Measurements from ENCODE around the gene PREX1. TPM values are rescaled to one million over a fixed set of nuclear protein-coding genes. Genes with fewer than 3 reads are reported as not detected.

Gene PREX1
- total RNA-seq, 1 donor from 2014 or later = 248 TPM

DNA sequence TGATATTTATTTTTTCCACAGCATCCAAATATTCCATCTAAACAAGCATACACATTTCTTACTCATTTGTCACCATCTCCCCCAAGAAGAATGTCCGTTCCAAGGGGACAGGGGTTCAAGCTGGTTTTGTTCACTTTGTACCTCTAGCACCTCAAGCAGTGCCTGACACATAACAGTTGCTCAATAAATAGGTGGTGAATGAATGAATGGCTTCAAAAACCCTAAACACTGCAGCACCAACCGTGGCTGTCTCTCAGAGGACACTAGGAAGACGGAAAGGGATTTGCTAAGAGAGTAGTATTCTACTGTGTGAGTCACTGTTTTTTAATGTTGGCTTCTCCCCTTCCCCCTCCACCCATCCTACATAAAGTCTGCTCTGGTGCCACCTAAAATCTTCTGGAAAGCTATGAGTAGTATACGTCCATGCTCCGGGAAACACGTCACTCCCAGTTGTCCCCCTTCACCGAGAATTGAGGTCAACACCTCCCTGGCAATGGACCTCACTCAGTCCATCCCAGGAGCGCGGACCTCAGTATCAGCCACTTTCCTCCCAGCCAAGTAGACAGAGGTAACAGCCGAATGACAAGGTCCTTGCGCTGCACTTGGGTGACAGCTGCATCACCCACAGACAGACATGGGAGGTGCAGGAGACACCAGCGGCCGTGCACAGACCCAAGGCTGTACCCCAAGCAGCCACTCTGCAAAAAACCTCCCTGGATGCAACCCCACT is 107.4 kb downstream of the PREX1 start:
- DNase-seq (ENCODE audit: low spot score) = no peak
- peak overlapping the region; percentile 25 for H3K27ac Mint-ChIP-seq (ENCODE audit: unreplicated experiment)
- H3K36me3 Mint-ChIP-seq (ENCODE audit: low read depth, unreplicated experiment) = peaks cover 51% of the 10 kb centered on the region
- TF ChIP-seq CTCF (IDR thresholded peaks at IDR 0.05; ENCODE audit: unreplicated experiment) = no peak
- H3K9me3 Mint-ChIP-seq (ENCODE audit: unreplicated experiment) = no peaks in the 10 kb centered on the region
- peaks cover 26% of the 10 kb centered on the region for H3K27me3 Mint-ChIP-seq (ENCODE audit: unreplicated experiment)
- H3K4me1 Mint-ChIP-seq (ENCODE audit: unreplicated experiment) = peaks cover 47% of the 10 kb centered on the region
- H3K4me3 Mint-ChIP-seq (ENCODE audit: unreplicated experiment) = peak overlapping the region; percentile 5

DNA sequence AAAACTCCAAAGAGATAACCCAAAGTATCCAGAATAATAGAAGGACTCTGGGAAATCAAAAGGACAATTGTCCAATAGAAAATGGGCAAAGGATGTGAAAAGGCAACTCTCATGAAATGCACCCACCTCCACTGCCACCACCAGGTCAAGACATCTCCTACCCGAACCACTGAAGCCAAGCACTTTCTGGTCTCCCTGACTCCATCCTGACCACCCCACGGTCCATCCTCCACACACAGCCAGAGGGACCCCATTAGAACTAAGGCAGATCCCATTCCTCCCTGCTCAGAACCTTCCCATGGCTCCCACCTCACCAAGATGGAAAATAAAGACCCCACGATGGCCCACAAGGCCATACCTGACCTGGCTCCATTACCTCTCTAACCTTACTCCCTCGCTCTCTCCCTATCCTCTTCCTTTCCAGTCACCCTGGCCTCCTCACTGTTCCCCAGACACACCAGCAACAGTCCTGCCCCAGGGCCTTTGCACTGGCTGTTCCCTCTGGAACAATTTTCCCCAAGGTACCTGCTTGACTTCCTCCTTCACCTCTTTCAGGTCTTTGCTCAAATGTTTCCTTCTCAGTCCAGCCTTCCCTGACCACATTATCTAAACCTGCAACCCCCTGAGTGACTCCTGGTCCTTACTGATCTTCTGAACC is 108.1 kb downstream of the PREX1 start:
- H3K4me1 Mint-ChIP-seq (ENCODE audit: unreplicated experiment) = peaks cover 47% of the 10 kb centered on the region
- TF ChIP-seq CTCF (IDR thresholded peaks at IDR 0.05; ENCODE audit: unreplicated experiment) = no peak
- H3K9me3 Mint-ChIP-seq (ENCODE audit: unreplicated experiment) = no peaks in the 10 kb centered on the region
- H3K36me3 Mint-ChIP-seq (ENCODE audit: low read depth, unreplicated experiment) = peaks cover 52% of the 10 kb centered on the region
- peak overlapping the region; percentile 5 for H3K4me3 Mint-ChIP-seq (ENCODE audit: unreplicated experiment)
- H3K27ac Mint-ChIP-seq (ENCODE audit: unreplicated experiment) = peak overlapping the region; percentile 25
- no peak for DNase-seq (ENCODE audit: low spot score)
- H3K27me3 Mint-ChIP-seq (ENCODE audit: unreplicated experiment) = peaks cover 26% of the 10 kb centered on the region

GRCh38 chr20:48718786-48719578 is 108.8 kb downstream of the PREX1 start:
- Mint-ChIP-seq H3K36me3 (ENCODE audit: low read depth, unreplicated experiment) (peaks cover 49% of the 10 kb centered on the region), H3K9me3 (ENCODE audit: unreplicated experiment) (no peaks in the 10 kb centered on the region), H3K4me1 (ENCODE audit: unreplicated experiment) (peaks cover 40% of the 10 kb centered on the region), H3K27ac (ENCODE audit: unreplicated experiment) (peak overlapping the region; percentile 57), H3K4me3 (ENCODE audit: unreplicated experiment) (peak overlapping the region; percentile 5), H3K27me3 (ENCODE audit: unreplicated experiment) (peaks cover 19% of the 10 kb centered on the region)
- TF ChIP-seq CTCF (IDR thresholded peaks at IDR 0.05; ENCODE audit: unreplicated experiment) = no peak
- no peak for DNase-seq (ENCODE audit: low spot score)

DNA sequence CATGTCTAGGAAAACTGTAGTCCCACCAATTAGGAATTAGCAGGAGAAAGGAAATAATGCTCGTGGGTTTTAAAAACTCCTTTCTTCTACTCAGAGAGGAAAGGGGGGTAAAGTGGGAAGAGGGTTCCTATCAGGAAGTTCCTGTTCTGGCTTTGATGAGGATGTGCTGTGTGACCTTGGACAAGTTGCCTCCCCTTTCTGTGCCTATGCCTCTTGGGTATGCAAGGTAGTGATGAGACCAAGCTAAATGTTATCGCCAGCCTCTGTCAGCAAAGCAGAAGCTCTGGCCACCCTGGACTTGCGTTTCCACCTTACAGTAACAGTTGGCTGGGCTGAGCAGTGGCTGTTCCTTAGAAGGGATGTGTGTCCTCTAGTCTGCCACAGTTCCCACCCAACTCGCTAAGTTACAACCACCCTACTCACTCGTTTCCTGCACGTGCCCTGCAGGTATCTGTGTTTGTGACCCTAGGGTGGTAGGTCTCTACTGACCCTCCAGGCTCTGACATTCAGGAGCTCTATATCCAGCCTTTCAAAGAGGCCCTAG is 110.0 kb downstream of the PREX1 start:
- H3K4me1 Mint-ChIP-seq (ENCODE audit: unreplicated experiment) = peaks cover 39% of the 10 kb centered on the region
- H3K27ac Mint-ChIP-seq (ENCODE audit: unreplicated experiment) = no peak overlapping the region
- H3K9me3 Mint-ChIP-seq (ENCODE audit: unreplicated experiment) = no peaks in the 10 kb centered on the region
- DNase-seq (ENCODE audit: low spot score) = no peak
- no peak overlapping the region for H3K4me3 Mint-ChIP-seq (ENCODE audit: unreplicated experiment)
- peaks cover 49% of the 10 kb centered on the region for H3K36me3 Mint-ChIP-seq (ENCODE audit: low read depth, unreplicated experiment)
- TF ChIP-seq CTCF (IDR thresholded peaks at IDR 0.05; ENCODE audit: unreplicated experiment) = no peak
- peaks cover 17% of the 10 kb centered on the region for H3K27me3 Mint-ChIP-seq (ENCODE audit: unreplicated experiment)
